Activated naive CD4-positive, alpha-beta T cell (primary cell): ENCODE measurements around the gene CATSPERD.
"Not testable (repeated sequence)": the region's sequence is repeated elsewhere in the genome, so short reads cannot be mapped to it uniquely, and the experiment has no call there.

ENCODE experiments used
- DNase-seq, 4 experiments: peaks; one replicate each; lab custom pipeline; 2025; lab: John Stamatoyannopoulos, UW

The CATSPERD gene

GRCh38 chr19:5686647-5687359 lies 33.6 kb upstream of the CATSPERD start:
- peak; percentile 92 to 99 (median 94) for DNase-seq

GRCh38 chr19:5687360-5688198 lies 32.9 kb upstream of the CATSPERD start:
- no peak for DNase-seq

- DNase-seq, result not testable (repeated sequence)
Observed at GRCh38 chr19:5688262-5688881, 32.1 kb upstream of the CATSPERD start.

GRCh38 chr19:5690125-5690954 lies 30.1 kb upstream of the CATSPERD start, which contains the start of gene RPL36:
RPL36 (plus strand) TSS chr19:5690295; CDS start chr19:5690508, 213 bp downstream.
- peak; percentile 98 to 100 (median 99) for DNase-seq

GRCh38 chr19:5690955-5691821 lies 29.2 kb upstream of the CATSPERD start:
- peak in 1 of 4 experiments; percentile 38 for DNase-seq

- DNase-seq, result no peak
Observed at GRCh38 chr19:5691822-5692722, 28.4 kb upstream of the CATSPERD start.

GRCh38 chr19:5692723-5693194 lies 27.7 kb upstream of the CATSPERD start:
- DNase-seq, result no peak

GRCh38 chr19:5693195-5694166 lies 27.0 kb upstream of the CATSPERD start:
- no peak for DNase-seq

- no peak for DNase-seq
Observed at GRCh38 chr19:5694167-5694955, 26.1 kb upstream of the CATSPERD start.

- no peak for DNase-seq
Observed at GRCh38 chr19:5694956-5695648, 25.3 kb upstream of the CATSPERD start.

- DNase-seq, result no peak
Observed at GRCh38 chr19:5695649-5696195, 24.7 kb upstream of the CATSPERD start.

- no peak for DNase-seq
Observed at GRCh38 chr19:5696196-5697021, 24.0 kb upstream of the CATSPERD start.

GRCh38 chr19:5697022-5697889 lies 23.2 kb upstream of the CATSPERD start:
- DNase-seq, result no peak

GRCh38 chr19:5697890-5698634 lies 22.4 kb upstream of the CATSPERD start:
- no peak for DNase-seq
